GM19452 (cell line): Measurements from ENCODE around the gene CCR3.

ENCODE experiments used
- ATAC-seq: cut with Tn5 transposase; IDR thresholded peaks from one replicate; pipeline ENCODE4 v1.9.1; 2021; ENCODE audit not compliant: unreplicated experiment

The CCR3 gene

GRCh38 chr3:46218196-46218709 lies 24.0 kb upstream of the CCR3 start:
- no peak for ATAC-seq

GRCh38 chr3:46221391-46221790 lies 20.9 kb upstream of the CCR3 start:
- no peak for ATAC-seq

GRCh38 chr3:46221938-46222337 lies 20.3 kb upstream of the CCR3 start:
- ATAC-seq = no peak

GRCh38 chr3:46222435-46223161 lies 19.7 kb upstream of the CCR3 start:
- ATAC-seq = no peak

- ATAC-seq = no peak
Observed at GRCh38 chr3:46228260-46229242, 13.7 kb upstream of the CCR3 start.

GRCh38 chr3:46231323-46231722 lies 10.9 kb upstream of the CCR3 start:
- ATAC-seq = no peak

- ATAC-seq = no peak
Observed at GRCh38 chr3:46233194-46233593, 9.1 kb upstream of the CCR3 start.

- ATAC-seq = no peak
Observed at GRCh38 chr3:46235425-46235824, 6.8 kb upstream of the CCR3 start.

- no peak for ATAC-seq
Observed at GRCh38 chr3:46236294-46237054, 5.8 kb upstream of the CCR3 start.

- no peak for ATAC-seq
Observed at GRCh38 chr3:46238386-46238785, 3.9 kb upstream of the CCR3 start.

GRCh38 chr3:46239301-46239938 lies 2.8 kb upstream of the CCR3 start:
- no peak for ATAC-seq

- ATAC-seq = no peak
Observed at GRCh38 chr3:46239952-46240351, 2.3 kb upstream of the CCR3 start.

GRCh38 chr3:46243560-46243959 lies 1.3 kb downstream of the CCR3 start:
- ATAC-seq = no peak

GRCh38 chr3:46245146-46245545 lies 2.9 kb downstream of the CCR3 start:
- ATAC-seq = no peak

GRCh38 chr3:46252980-46253379 lies 10.7 kb downstream of the CCR3 start:
- no peak for ATAC-seq

GRCh38 chr3:46258525-46258924 lies 16.3 kb downstream of the CCR3 start:
- no peak for ATAC-seq

- no peak for ATAC-seq
Observed at GRCh38 chr3:46261926-46262594, 19.8 kb downstream of the CCR3 start.

- no peak for ATAC-seq
Observed at GRCh38 chr3:46264002-46264401, 21.7 kb downstream of the CCR3 start.

GRCh38 chr3:46266598-46266997 lies 24.3 kb downstream of the CCR3 start:
- ATAC-seq = no peak

GRCh38 chr3:46269556-46269955 lies 27.3 kb downstream of the CCR3 start:
- no peak for ATAC-seq
